ENCODE results near the gene CTRL.
"Not testable (repeated sequence)": the region's sequence is repeated elsewhere in the genome, so short reads cannot be mapped to it uniquely, and the experiment has no call there.

Gene CTRL

GRCh38 chr16:67927131-67927941 is 4.3 kb downstream of the CTRL start:
- no peak for DNase-seq (ENCODE audit: extremely low spot score, insufficient read length, low read depth)
- no peak for FAIRE-seq

GRCh38 chr16:67926181-67926750 is 5.4 kb downstream of the CTRL start:
- DNase-seq (ENCODE audit: extremely low spot score, insufficient read length, low read depth) (no peak), FAIRE-seq (no peak)

GRCh38 chr16:67924140-67924906 is 7.3 kb downstream of the CTRL start:
- no peak for FAIRE-seq

GRCh38 chr16:67923414-67924116 is 8.1 kb downstream of the CTRL start:
- FAIRE-seq (no peak), DNase-seq (ENCODE audit: extremely low spot score, insufficient read length, low read depth) (no peak)

More at GRCh38 chr16:67924140-67924906, 7.3 kb downstream of the CTRL start:
- no peak for DNase-seq (ENCODE audit: extremely low spot score, insufficient read length, low read depth)

- no peak for FAIRE-seq
Measured at GRCh38 chr16:67922740-67923139, 8.9 kb downstream of the CTRL start.

GRCh38 chr16:67922221-67922620 is 9.4 kb downstream of the CTRL start:
- FAIRE-seq (no peak), DNase-seq (ENCODE audit: extremely low spot score, insufficient read length, low read depth) (no peak)

More at GRCh38 chr16:67922740-67923139, 8.9 kb downstream of the CTRL start:
- no peak for DNase-seq (ENCODE audit: extremely low spot score, insufficient read length, low read depth)

GRCh38 chr16:67919622-67920221 is 11.9 kb downstream of the CTRL start:
- DNase-seq (ENCODE audit: extremely low spot score, insufficient read length, low read depth), result no peak

GRCh38 chr16:67917852-67918236 is 13.8 kb downstream of the CTRL start:
- no peak for FAIRE-seq
- DNase-seq (ENCODE audit: extremely low spot score, insufficient read length, low read depth), result no peak

More at GRCh38 chr16:67919622-67920221, 11.9 kb downstream of the CTRL start:
- FAIRE-seq, result no peak

- DNase-seq (ENCODE audit: extremely low spot score, insufficient read length, low read depth), result no peak
- no peak for FAIRE-seq
Measured at GRCh38 chr16:67917140-67917851, 14.4 kb downstream of the CTRL start.

GRCh38 chr16:67915831-67916723 is 15.6 kb downstream of the CTRL start:
- FAIRE-seq (no peak), DNase-seq (ENCODE audit: extremely low spot score, insufficient read length, low read depth) (no peak)

- DNase-seq (ENCODE audit: extremely low spot score, insufficient read length, low read depth); FAIRE-seq: not testable (repeated sequence)
Measured at GRCh38 chr16:67915496-67915769, 16.2 kb downstream of the CTRL start.

GRCh38 chr16:67914758-67915495 is 16.7 kb downstream of the CTRL start:
- FAIRE-seq (no peak), DNase-seq (ENCODE audit: extremely low spot score, insufficient read length, low read depth) (no peak)

- FAIRE-seq, result no peak
- DNase-seq (ENCODE audit: extremely low spot score, insufficient read length, low read depth), result no peak
Measured at GRCh38 chr16:67910158-67910557, 21.5 kb downstream of the CTRL start.

- FAIRE-seq (no peak), DNase-seq (ENCODE audit: extremely low spot score, insufficient read length, low read depth) (no peak)
Measured at GRCh38 chr16:67909056-67909742, 22.5 kb downstream of the CTRL start.

GRCh38 chr16:67907397-67908180 is 24.1 kb downstream of the CTRL start:
- DNase-seq (ENCODE audit: extremely low spot score, insufficient read length, low read depth) (no peak), FAIRE-seq (no peak)

- FAIRE-seq, result no peak
- no peak for DNase-seq (ENCODE audit: extremely low spot score, insufficient read length, low read depth)
Measured at GRCh38 chr16:67902831-67903230, 28.8 kb downstream of the CTRL start.

- FAIRE-seq, result no peak
- no peak for DNase-seq (ENCODE audit: extremely low spot score, insufficient read length, low read depth)
Measured at GRCh38 chr16:67901734-67902133, 29.9 kb downstream of the CTRL start.
